Measurements from ENCODE around the gene SDHD.

SDHD gene

GRCh38 chr11:112103446-112103845 lies 16.8 kb downstream of the SDHD start:
- no peak for ATAC-seq
- TF ChIP-seq ZNF70 (CRISPR knock-in tag; IDR thresholded peaks at IDR 0.05) (no peak), SNAI2 (CRISPR knock-in tag; IDR thresholded peaks at IDR 0.05) (no peak), CSDC2 (CRISPR knock-in tag; IDR thresholded peaks at IDR 0.05) (no peak), ISL1 (CRISPR knock-in tag; IDR thresholded peaks at IDR 0.05) (no peak), ZNF565 (CRISPR knock-in tag; conservative IDR thresholded peaks at IDR 0.05; ENCODE audit: low read depth) (no peak), ESRRG (CRISPR knock-in tag; IDR thresholded peaks at IDR 0.05) (no peak), GLIS3 (CRISPR knock-in tag; IDR thresholded peaks at IDR 0.05) (no peak), ZFP3 (CRISPR knock-in tag; IDR thresholded peaks at IDR 0.05) (no peak), PATZ1 (CRISPR knock-in tag; IDR thresholded peaks at IDR 0.05; ENCODE audit: borderline replicate concordance) (no peak), TOX (CRISPR knock-in tag; IDR thresholded peaks at IDR 0.05; ENCODE audit: borderline replicate concordance) (no peak), PPARA (CRISPR knock-in tag; IDR thresholded peaks at IDR 0.05; ENCODE audit: borderline replicate concordance) (no peak), CSRNP3 (CRISPR knock-in tag; IDR thresholded peaks at IDR 0.05) (no peak), ZC3H10 (CRISPR knock-in tag; IDR thresholded peaks at IDR 0.05) (no peak), CREB5 (CRISPR knock-in tag; IDR thresholded peaks at IDR 0.05; ENCODE audit: low read depth) (no peak), TCF4 (CRISPR knock-in tag; IDR thresholded peaks at IDR 0.05; ENCODE audit: borderline replicate concordance) (no peak), ZNF8 (CRISPR knock-in tag; IDR thresholded peaks at IDR 0.05) (no peak), RARB (CRISPR knock-in tag; IDR thresholded peaks at IDR 0.05) (no peak), ARNTL (CRISPR knock-in tag; IDR thresholded peaks at IDR 0.05; ENCODE audit: borderline replicate concordance, low read depth) (no peak), OSR1 (CRISPR knock-in tag; IDR thresholded peaks at IDR 0.05) (no peak)

- no peak for ATAC-seq
- no peak for TF ChIP-seq ISL1 (CRISPR knock-in tag; IDR thresholded peaks at IDR 0.05)
- no peak for TF ChIP-seq CREB5 (CRISPR knock-in tag; IDR thresholded peaks at IDR 0.05; ENCODE audit: low read depth)
- TF ChIP-seq ESRRG (CRISPR knock-in tag; IDR thresholded peaks at IDR 0.05): no peak
- TF ChIP-seq CSDC2 (CRISPR knock-in tag; IDR thresholded peaks at IDR 0.05): no peak
- TF ChIP-seq ZNF8 (CRISPR knock-in tag; IDR thresholded peaks at IDR 0.05): no peak
- no peak for TF ChIP-seq SNAI2 (CRISPR knock-in tag; IDR thresholded peaks at IDR 0.05)
- TF ChIP-seq POU6F1 (CRISPR knock-in tag; IDR thresholded peaks at IDR 0.05; ENCODE audit: borderline replicate concordance, low read depth): no peak
- TF ChIP-seq ARNTL (CRISPR knock-in tag; IDR thresholded peaks at IDR 0.05; ENCODE audit: borderline replicate concordance, low read depth): no peak
- no peak for TF ChIP-seq PPARA (CRISPR knock-in tag; IDR thresholded peaks at IDR 0.05; ENCODE audit: borderline replicate concordance)
- TF ChIP-seq CSRNP3 (CRISPR knock-in tag; IDR thresholded peaks at IDR 0.05): no peak
- no peak for TF ChIP-seq OSR1 (CRISPR knock-in tag; IDR thresholded peaks at IDR 0.05)
- TF ChIP-seq PATZ1 (CRISPR knock-in tag; IDR thresholded peaks at IDR 0.05; ENCODE audit: borderline replicate concordance): no peak
- no peak for TF ChIP-seq RARB (CRISPR knock-in tag; IDR thresholded peaks at IDR 0.05)
- no peak for TF ChIP-seq TSHZ2 (CRISPR knock-in tag; IDR thresholded peaks at IDR 0.05)
- no peak for TF ChIP-seq ZFP3 (CRISPR knock-in tag; IDR thresholded peaks at IDR 0.05)
- TF ChIP-seq ZC3H10 (CRISPR knock-in tag; IDR thresholded peaks at IDR 0.05): no peak
- TF ChIP-seq ZNF565 (CRISPR knock-in tag; conservative IDR thresholded peaks at IDR 0.05; ENCODE audit: low read depth): no peak
- no peak for TF ChIP-seq TOX (CRISPR knock-in tag; IDR thresholded peaks at IDR 0.05; ENCODE audit: borderline replicate concordance)
Measured at GRCh38 chr11:112106070-112106469, 19.4 kb downstream of the SDHD start.
